Smooth muscle cell (in vitro differentiated cells): ENCODE data around the gene OTOG. TPM values are rescaled to one million over a fixed set of nuclear protein-coding genes. Genes with fewer than 3 reads are reported as not detected.

Experiments
- DNase-seq: peaks from one replicate; lab custom pipeline; 2025; ENCODE audit not compliant: unreplicated experiment; lab: John Stamatoyannopoulos, UW
- H2AFZ ChIP-seq: fragments of 200-600 bp; sonication (generic); 2 replicates; pipeline ENCODE4 v1.6.0; 2016; ENCODE audit warnings: antibody characterized with exemption, low read depth, mild to moderate bottlenecking
- H3F3A ChIP-seq: fragments of 200-600 bp; sonication (generic); 2 replicates; pipeline ENCODE4 v1.6.0; 2017; ENCODE audit warnings: antibody characterized with exemption, low read depth
- H3K27ac ChIP-seq: fragments of 200-600 bp; sonication (generic); 2 replicates; pipeline ENCODE4 v1.5.1; 2016; ENCODE audit warnings: low read depth, mild to moderate bottlenecking
- H3K27me3 ChIP-seq: fragments of 200-600 bp; sonication (generic); 2 replicates; pipeline ENCODE4 v1.6.1; 2016; ENCODE audit warnings: low read depth, mild to moderate bottlenecking
- H3K36me3 ChIP-seq: fragments of 200-600 bp; sonication (generic); 2 replicates; pipeline ENCODE4 v1.5.1; 2016; ENCODE audit warnings: low read depth
- H3K4me1 ChIP-seq: fragments of 200-600 bp; sonication (generic); 2 replicates; pipeline ENCODE4 v1.5.1; 2016; ENCODE audit warnings: low read depth
- H3K4me2 ChIP-seq: fragments of 200-600 bp; sonication (generic); 2 replicates; pipeline ENCODE4 v1.6.0; 2016; ENCODE audit warnings: mild to moderate bottlenecking
- H3K4me3 ChIP-seq: fragments of 200-600 bp; sonication (generic); 2 replicates; pipeline ENCODE4 v1.5.1; 2016; ENCODE audit warnings: mild to moderate bottlenecking
- H3K79me2 ChIP-seq: fragments of 200-600 bp; sonication (generic); 2 replicates; pipeline ENCODE4 v1.6.0; 2016; ENCODE audit warnings: low read depth, mild to moderate bottlenecking
- H3K9ac ChIP-seq: fragments of 200-600 bp; sonication (generic); 2 replicates; pipeline ENCODE4 v1.6.0; 2016; ENCODE audit warnings: low read depth
- H3K9me3 ChIP-seq: fragments of 200-600 bp; sonication (generic); replicated peaks from 2 replicates; pipeline ENCODE4 v1.5.1; 2016; ENCODE audit warnings: low read depth
- H4K20me1 ChIP-seq: fragments of 200-600 bp; sonication (generic); 2 replicates; pipeline ENCODE4 v1.6.0; 2016; ENCODE audit warnings: low read depth
- CTCF ChIP-seq: fragments of 200-600 bp; sonication (generic); IDR thresholded peaks from 2 replicates; pipeline ENCODE4 v1.5.1; 2017; ENCODE audit warnings: borderline replicate concordance, mild to moderate bottlenecking, antibody characterized with exemption; ENCODE audit not compliant: insufficient read depth, poor library complexity, severe bottlenecking
- whole genome bisulfite sequencing: methylation state at CpG from one replicate; pipeline ENCODE4 v1.1.7; 2016; ENCODE audit warnings: low lambda C conversion rate; 5-methylcytosine and 5-hydroxymethylcytosine counted together
- polyA plus RNA-seq: library from polyadenylated mRNA; unstranded; fragments of >200 nt; fragmentation: Nextera tagmentation; extraction: Ambion mirVana; gene quantifications from 2 replicates; pipeline ENCODE4 v1.2.1, GENCODE V29; 2016
- total RNA-seq: library from RNA; depleted of rRNA; stranded (reverse); fragments of >200 nt; gene quantifications from 2 replicates; pipeline ENCODE4 v1.2.3, GENCODE V29; 2014

Gene OTOG
- total and polyA plus RNA-seq, 2 experiments from 2014 or later, result not detected

DNA sequence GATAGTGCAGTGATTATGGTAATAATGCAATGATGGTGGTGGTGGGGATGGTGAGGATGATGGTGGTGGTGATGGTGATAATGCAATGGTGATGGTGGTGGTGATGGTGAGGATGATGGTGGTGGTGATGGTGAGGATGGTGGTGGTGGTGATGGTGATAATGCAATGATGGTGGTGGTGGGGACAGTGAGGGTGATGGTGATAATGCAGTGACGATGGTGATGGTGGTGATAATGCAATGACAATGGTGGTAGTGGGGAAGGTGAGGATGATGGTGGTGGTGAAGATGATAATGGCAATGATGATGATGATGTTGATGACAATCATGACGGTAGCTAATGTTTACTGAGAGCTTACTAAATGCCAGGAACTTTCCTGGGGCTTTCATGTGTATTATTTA lies 92.7 kb downstream of the OTOG start:
- Histone ChIP-seq H3K79me2 (no peaks in the 10 kb centered on the region), H3K4me2 (no peak overlapping the region), H3K27me3 (no peaks in the 10 kb centered on the region), H3K36me3 (no peaks in the 10 kb centered on the region), H2AFZ (no peak overlapping the region), H3K27ac (no peak overlapping the region), H4K20me1 (no peaks in the 10 kb centered on the region), H3K9me3 (no peaks in the 10 kb centered on the region), H3F3A (no peaks in the 10 kb centered on the region), H3K4me3 (no peak overlapping the region), H3K4me1 (no peaks in the 10 kb centered on the region), H3K9ac (no peak overlapping the region)
- no peak for TF ChIP-seq CTCF
- no peak for DNase-seq
- 90% methylated on average over 2 of the region's 2 CpGs for WGBS

GRCh38 chr11:17640493-17641164 lies 93.6 kb downstream of the OTOG start:
- DNase-seq, result no peak
- Histone ChIP-seq H3K4me1 (no peaks in the 10 kb centered on the region), H3K9me3 (no peaks in the 10 kb centered on the region), H3K4me2 (no peak overlapping the region), H3K79me2 (no peaks in the 10 kb centered on the region), H3K9ac (no peak overlapping the region), H3K27ac (no peak overlapping the region), H4K20me1 (no peaks in the 10 kb centered on the region), H2AFZ (no peak overlapping the region), H3K36me3 (no peaks in the 10 kb centered on the region), H3K4me3 (no peak overlapping the region), H3K27me3 (no peaks in the 10 kb centered on the region), H3F3A (no peaks in the 10 kb centered on the region)
- WGBS, result 84% methylated on average over 13 of the region's 19 CpGs
- TF ChIP-seq CTCF, result no peak

- Histone ChIP-seq H3K27me3 (no peaks in the 10 kb centered on the region), H3K9ac (no peak overlapping the region), H3K9me3 (no peaks in the 10 kb centered on the region), H3K79me2 (no peaks in the 10 kb centered on the region), H3K27ac (no peak overlapping the region), H3K4me2 (no peak overlapping the region), H2AFZ (no peak overlapping the region), H3K4me1 (no peaks in the 10 kb centered on the region), H3K4me3 (no peak overlapping the region), H3F3A (no peaks in the 10 kb centered on the region), H3K36me3 (no peaks in the 10 kb centered on the region), H4K20me1 (no peaks in the 10 kb centered on the region)
- TF ChIP-seq CTCF, result no peak
- 94% methylated on average over 17 of the region's 17 CpGs for WGBS
- no peak for DNase-seq
Observed at GRCh38 chr11:17641792-17642350, 94.8 kb downstream of the OTOG start.

DNA sequence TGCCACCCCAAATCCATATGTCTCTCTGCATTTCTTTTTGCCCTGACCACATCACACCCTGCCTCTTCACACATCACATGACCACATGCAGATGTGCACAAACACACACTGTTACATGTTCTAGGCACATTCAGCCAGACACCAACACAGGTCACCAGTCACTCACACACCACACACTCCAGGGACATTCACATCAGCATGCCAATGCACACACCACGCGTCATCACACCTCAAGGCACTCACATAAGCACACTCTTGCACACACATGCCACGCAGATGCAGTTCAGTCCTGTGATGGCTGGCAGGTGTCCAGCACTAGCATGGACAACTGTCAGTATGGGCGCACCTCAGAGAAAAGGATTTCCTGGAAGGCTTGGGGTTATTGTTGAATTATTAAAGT lies 95.3 kb downstream of the OTOG start:
- H3K4me3 ChIP-seq, result no peak overlapping the region
- TF ChIP-seq CTCF, result no peak
- H2AFZ ChIP-seq, result no peak overlapping the region
- H3K4me1 ChIP-seq, result no peaks in the 10 kb centered on the region
- H3F3A ChIP-seq, result no peaks in the 10 kb centered on the region
- no peaks in the 10 kb centered on the region for H3K36me3 ChIP-seq
- no peak overlapping the region for H3K4me2 ChIP-seq
- no peaks in the 10 kb centered on the region for H3K79me2 ChIP-seq
- no peak for DNase-seq
- 94% methylated on average over 4 of the region's 4 CpGs for WGBS
- H4K20me1 ChIP-seq, result no peaks in the 10 kb centered on the region
- no peak overlapping the region for H3K27ac ChIP-seq
- H3K9me3 ChIP-seq, result no peaks in the 10 kb centered on the region
- H3K9ac ChIP-seq, result no peak overlapping the region
- no peaks in the 10 kb centered on the region for H3K27me3 ChIP-seq
